ENCODE data around the gene RPS21.

Gene RPS21

DNA sequence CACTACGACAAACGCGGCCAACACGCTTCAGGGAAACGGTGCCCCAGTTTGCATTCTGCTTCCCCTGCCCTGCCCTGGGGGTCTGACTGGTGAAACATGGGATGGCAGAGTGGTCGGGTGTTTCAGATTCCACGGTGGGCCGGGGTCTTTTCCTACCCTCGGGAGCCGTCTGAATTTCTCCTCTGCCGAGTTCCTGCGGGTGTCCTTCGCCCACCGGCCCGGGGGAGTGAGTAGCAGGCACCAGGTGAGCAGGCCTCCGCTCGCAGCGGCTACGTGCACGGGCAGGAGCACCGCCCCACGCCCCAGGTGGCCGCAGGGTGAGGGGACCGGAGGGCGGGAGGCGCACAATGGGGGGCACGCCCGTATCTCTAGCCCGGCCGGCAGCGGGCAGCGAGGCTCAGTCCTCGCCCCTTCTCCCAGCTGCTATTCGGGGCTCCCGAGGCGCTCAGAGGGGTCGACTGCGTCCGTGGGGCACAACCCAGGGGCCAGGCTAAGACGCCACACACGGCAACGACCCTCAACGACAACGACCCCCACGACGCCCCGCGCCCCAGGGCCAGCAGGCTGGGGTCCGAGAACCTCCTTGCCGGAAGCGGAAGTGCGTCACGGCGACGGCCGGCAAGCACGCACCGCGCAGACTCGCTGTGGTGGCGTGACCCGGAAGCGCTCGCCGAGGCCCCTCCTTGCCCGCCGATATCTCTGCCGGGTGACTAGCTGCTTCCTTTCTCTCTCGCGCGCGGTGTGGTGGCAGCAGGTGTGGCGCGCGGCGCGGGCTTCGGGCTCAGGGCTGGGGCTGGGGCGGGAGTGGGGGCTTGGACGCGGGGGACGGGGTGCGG lies at the start of gene RPS21:
Gene RPS21, plus strand, starts transcription at position 721 of the 836 bp plus-strand sequence. CDS start 236 bp downstream, outside the sequence.
- peak; percentile 97 for DNase-seq

DNA sequence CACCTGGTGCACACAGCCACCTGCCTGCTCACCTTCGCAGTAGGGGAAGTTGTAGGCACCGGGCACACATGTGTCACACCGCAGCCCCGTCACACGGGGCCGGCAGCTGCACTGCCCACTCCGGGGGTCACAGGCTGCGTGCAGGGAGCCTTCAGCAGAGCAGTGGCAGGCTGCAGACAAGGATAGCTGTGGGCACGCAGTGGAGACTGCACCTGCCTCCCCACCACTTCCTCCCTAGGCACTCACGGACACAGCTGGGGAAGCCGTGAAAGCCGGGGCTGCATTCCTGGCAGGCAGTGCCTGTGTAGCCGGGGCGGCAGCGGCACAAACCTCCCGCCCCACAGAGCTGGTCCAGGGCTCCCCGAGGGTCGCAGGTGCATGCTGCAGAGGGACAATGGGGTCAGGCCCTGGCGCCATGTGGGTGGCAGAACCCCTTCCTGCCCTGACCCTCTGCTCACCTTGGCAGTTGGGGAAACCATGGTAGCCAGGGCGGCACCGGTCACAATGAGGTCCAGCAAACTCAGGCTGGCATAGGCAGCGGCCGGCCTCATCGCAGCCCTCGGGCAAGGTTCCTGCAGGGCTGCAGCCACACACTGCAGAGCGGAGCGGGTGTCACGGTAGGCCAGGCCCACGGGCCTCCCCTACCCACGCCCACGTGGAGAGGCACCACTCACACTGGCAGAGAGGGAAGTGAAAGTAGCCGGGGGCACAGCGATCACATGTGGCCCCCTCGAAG lies 49.2 kb upstream of the RPS21 start:
- DNase-seq, result no peak

DNA sequence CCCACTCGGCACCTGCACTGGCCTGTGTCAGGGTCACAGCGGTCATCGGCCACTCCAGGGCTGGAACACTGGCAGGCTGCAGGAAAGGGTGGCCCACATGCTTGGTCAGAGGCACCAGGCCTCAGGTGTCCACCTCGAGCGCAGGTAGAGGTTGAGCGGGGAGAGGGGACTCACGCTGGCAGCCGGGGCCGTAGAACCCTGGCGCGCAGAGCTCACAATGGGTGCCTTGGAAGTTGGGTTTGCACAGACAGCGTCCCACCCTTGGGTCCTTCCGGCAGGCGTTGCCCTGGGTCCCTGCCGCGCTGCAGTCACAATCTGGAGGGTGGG lies 48.6 kb upstream of the RPS21 start:
- DNase-seq, result no peak

DNA sequence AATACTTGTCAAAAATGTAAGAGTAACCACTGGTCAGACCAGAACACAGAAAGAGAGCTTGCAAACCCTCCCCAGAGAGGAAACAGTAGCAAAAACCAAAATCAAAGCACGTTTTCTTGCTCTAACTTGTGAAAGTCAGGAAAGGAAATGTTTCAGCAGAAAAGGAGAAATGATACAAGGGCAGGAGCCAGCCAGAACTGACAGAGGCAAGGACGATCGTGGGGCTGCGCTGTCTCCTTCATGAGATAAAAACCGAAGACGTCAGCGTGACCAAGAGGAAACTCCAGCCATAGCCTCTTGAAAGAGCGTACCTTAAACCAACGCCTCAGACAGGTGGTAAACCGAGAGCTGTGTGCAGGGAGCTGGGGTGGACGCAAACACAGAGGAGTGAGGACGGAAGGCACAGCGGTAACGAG lies 47.2 kb upstream of the RPS21 start:
- no peak for DNase-seq

DNA sequence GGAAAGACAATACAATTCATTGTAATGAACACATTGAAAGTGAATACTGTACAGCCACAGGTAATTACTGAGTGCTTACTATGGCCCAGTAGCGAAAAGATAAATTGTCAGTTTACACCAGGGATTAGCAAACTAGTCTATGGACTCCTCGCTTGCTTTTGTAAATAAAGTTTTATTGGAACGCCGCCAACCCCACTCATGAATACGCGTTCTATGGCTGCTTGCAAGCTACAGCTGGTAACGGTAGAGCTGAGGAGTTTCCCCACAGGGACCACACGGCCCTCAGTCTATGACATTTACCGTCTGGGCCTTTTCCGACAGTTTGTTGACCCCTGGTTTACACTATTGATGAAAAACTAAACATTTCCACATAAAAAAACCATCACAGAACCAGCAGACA lies 44.0 kb upstream of the RPS21 start:
- DNase-seq, result no peak

DNA sequence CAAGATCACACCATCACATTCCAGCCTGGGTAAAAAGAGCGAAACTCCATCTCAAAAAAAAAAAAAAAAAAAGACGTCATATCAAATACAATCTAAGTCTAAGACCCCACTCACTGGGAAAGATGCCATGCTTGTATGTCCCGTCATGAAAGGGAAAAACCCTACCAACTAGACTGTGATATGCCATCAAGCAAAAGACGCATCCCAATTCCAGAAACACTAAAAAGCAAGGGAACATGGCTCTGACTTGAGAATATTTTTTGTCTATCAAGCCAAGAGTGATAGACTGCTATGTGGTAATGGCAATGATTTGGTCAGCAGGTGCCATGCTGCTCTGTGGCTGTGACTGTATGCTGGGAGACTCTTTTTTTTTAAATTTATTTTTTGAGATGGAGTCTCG lies 42.8 kb upstream of the RPS21 start:
- no peak for DNase-seq

DNA sequence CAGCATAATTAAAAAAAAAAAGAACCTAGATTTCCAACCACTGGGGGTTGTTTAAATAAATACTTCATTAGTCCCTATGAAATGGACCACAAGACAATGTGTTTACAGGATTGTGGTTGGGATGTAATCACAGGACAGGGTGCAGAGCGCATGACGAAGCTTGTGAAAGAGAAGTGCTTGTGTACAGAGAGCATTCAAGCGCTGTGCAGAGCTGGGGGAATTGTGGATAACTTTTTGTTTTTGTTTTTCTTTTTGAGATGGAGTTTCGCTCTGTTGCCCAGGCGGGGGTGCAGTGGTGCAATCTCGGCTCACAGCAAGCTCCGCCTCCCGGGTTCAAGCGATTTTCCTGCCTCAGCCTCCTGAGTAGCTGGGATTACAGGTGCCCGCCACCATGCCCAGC lies 42.1 kb upstream of the RPS21 start:
- DNase-seq, result no peak

DNA sequence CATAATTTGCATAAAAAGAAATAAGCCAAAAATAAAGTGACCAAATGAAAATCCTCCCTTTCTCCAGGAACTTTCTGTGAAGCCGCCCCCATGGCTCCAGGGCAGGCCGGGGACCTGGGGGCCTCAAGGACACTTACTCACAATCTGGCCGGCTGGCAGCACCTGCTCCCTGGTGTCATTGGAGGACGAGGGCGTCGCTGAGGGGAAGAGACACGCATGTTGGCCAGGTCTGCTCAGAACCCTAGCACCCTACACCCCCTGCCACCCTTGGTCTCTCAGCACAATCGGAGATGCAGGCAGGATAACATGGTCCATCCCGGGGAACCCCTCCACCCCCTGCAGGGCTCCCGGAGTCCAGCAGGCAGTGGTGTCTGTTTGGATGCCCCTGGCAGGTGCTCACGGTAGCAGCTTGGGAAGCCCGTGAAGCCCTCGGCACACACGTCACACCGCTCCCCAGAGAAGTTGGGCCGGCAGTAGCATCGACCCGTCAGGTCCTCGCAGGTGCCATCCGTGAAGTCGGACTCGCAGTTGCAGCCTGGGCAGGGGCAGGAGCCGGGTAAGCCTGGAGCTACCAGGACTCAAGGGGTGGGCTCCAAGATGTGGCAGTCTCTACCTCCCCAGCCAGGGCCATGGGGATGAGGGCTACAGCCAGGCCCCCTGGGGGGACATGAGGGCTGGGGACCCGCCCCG lies 41.1 kb upstream of the RPS21 start:
- no peak for DNase-seq

DNA sequence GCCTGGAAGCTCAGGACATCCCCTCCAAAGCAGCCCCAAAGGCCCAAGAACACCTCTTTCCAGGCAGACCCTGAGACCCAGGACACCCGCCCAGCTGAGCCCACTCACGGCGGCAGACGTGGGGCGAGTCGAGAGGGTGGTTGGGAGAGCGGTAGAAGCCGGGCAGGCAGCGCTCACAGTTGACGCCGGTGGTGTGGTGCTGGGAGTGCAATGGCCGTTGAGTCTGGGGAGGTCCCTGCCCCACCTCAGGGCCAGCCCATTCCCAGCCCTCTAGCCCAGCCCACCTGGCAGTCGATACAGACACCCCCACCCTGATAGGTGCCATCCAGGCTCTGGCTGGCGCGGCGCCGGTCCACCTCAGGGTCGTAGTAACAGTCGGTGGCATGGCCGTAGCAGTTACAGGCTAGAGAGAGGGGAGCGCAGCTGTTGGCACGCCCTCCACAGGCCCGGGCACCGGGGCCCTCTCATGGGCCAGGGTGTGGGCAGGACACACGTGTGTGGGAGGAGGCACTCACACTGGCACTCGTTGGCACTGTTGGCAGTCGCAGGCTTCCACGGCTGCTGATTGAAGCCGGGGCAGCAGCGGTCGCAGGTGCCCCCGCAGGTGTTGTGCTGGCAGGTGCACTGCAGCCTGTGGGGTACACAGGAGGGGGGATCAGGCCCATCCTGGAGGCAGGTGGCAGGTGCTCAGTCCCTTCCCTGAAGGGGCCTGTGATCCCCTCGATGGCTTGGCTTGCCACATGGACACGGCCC lies 40.3 kb upstream of the RPS21 start:
- no peak for DNase-seq

DNA sequence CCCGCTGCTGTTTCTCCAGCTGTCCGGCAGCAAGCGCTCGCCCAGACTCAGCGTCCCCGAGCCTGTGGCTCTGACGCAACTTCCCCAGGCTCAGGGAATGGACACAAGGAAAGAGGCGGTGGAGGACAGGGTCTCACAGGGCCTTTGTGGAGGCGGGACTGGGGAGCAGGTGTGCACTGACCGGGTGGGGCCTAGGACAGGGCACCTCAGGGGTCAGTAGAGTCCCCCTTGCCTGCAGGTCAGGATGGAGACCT lies 39.8 kb upstream of the RPS21 start:
- no peak for DNase-seq

DNA sequence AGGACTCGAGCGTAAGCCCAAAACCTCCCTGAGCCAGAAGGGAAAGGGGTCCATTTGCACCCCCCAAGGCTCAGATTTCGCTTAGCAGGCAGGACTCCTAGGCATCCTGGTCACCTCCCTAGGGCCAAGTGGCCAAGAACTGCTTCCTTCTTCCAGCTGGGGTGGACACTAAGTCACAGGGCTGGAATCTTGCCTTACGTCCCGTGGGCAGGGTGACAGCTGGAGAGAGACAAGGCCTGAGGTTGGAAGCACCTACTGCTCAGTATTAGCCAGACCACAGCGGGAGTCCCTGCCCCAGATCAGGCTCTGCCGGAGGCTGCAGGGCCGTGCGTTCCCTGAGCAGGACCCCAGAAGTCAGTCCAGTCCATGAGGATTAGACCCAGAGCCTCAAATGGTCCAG lies 39.5 kb upstream of the RPS21 start:
- no peak for DNase-seq

DNA sequence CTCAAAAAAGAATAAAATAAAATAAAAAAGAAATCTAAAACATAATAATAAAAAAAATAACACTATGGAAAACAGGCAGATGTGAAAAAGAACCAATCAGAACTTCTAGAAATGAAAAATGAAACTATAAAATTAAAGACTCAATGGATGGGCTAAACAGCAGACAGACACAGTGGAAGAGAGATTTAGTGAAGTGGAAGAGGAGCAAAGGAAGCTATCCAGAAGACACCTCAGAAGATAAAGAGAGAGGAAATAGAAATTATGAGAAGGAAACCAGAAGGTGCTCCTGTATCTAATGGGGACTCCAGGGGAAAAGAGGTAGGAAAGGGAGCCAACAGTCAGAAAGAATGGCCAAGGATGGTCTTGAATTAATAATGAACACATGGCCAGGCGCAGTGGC lies 38.3 kb upstream of the RPS21 start:
- no peak for DNase-seq

DNA sequence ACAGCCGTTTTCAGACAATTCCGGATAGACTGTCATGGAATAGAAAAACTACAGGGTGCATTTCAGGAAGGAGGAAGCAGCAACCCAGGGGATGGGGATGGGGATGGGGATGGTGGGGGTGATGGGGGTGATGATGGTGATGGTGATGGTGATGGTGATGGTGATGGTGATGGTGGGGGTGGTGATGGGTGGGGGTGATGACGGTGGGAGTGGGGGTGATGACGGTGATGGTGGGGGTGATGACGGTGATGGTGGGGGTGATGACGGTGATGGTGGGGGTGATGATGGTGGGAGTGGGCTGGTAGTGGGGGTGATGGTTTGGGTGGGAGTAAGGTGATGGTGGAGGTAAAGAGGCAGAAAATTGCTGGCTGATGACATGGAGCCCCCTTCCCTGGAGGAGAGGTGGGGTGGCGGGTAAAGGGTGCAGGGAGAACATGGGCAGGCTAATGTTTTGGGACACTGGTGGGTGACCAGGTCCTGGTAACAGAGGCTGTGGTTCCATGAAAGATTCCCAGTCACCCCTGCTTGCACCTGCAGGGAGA lies 37.3 kb upstream of the RPS21 start:
- no peak for DNase-seq

DNA sequence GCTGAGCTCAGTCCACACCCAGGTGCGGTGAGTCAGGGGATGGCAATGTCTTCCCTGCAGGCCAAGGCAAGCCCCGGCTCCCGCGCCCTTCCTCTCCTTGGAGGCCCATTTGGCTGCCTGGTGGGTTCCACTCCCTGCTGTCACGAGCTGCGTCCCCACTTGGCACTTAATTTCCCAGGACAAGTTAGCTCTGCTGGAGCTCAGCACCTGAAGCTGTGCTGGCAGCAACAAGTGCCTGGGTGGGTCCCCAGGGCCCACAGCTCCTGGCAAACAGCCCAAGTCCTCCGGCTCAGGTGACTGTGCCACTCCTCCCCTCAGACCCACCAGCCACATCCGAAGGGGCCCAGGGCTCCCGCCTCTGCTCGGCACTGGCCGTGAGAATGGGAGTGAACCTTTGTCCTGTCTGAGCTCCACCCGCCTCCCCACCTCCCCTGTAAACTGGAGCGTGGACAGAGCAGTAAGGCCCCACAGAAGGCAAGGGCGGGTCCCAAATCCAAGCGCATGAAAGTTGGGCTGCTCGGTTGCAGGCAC lies 36.7 kb upstream of the RPS21 start:
- DNase-seq, result peak; percentile 81

DNA sequence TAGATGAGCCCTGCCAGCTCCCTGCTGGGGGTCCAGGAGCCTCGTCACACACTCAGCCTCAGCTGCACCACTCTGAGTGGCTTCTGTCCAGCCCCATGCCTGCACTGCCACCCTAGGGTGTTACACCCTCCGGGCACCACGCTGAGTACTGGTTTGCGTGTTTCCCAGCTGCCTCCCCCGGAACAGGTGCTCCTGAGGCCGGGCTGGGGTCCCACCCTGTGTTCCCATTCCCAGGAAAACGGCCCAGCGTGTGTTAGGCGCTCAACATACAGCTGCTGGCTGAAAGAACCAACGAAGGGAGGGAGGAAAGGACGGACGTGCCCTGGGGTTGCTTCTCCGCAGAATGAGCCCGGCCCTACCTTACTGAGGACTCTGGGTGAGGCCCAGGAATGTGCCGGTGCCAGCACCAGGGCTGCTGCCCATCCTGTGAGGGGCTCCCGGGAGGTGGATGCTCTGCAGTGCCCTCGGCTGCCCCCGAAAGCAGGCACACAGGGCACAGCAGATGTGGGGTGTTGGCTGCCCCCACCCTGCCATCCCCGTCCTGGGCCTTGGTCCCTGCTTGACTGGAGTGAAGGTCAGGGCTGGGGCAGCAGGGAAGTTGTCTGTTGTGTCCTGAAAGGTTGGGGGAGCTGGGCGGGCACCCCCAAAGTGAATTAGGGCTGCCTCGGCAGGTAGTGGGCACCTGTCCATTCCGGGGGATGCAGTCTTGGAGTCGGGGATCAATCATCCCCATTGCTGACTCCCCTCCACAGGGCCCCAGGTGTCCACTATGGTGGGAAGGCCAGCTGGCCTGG lies 36.1 kb upstream of the RPS21 start:
- no peak for DNase-seq

DNA sequence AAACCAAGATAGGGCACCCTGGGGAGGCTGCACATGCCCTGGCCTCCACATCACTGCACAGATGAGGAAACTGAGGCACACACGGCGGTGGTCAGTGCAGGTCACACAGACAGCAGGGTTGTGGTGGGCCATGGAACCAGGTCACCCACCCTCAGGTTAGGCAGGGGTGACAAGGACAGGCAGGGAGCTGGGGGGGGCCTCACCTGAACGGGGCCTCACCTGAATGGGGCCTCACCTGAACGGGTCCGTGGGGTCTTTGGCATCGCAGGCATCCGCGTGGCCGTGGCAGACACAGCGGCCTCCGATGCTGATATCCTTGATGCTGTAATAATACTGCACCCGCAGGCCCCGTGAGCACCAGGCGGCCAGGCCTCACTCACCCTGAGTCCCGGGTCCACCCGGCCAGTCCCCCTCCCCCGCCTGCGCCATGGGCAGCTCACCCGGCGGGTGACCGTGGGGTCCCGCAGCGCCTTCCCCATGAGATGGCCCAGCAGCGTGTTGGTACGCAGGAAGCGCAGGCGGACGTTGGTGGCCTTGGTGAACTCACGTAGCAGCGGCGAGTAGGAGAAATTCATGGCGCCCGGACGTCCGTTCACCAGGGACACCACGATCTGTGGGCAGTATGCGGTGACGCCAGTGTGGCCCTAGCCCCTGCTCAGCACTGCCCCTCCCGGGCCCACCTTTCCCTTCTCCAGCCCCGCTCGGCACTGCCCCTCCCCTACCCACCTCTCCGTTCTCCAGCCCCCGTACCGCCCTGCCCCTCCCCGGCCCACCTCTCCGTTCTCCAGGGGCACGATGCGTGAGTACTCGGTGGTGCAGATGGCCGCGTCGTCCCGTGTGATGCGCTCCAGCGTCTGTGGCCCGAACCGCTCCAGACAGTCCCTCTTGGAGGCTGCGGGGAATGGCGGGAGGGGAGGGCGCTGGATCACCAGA lies 35.2 kb upstream of the RPS21 start:
- DNase-seq, result no peak

DNA sequence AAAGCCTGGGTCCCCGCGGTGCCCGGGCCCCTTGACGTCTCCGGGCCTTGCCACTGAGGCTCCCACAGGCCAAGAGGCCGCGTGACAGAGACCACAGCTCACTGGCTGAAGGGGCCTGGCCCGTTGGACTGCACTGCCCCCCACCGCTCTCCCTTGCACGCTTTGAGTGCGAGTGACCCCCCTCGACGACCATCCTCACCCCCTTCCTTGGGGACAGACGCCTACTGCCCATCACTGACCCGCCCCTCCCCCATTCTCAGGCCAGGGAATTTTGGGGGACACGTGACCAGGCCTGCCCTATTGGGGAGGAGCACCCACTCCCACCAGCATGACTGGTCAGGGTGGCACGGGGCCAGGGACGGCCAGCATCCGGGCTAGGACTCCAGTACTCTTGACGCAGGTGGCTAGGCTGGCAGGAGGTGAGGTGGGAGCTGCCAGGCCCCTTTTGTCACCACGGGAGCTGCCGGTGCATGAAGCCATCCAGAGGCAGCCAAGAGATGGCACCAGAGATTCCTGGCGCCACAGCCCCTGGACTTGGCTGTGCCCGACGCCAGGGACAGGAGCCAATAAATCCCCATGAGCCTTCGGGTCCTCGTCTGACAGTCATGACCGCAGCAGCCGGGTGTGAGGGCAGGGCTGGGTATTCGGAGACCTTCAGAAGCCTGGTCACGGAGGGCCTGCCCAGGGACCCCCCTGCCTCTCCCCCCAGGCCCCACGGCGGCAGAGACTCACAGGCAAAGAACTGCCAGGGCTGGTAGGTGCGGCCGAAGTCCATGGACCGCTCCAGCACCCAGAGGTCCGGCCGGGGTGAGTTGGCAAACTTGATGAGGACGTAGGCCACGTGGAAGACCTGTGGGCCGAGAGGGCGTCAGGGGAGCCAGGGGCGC lies 34.3 kb upstream of the RPS21 start:
- DNase-seq, result no peak

DNA sequence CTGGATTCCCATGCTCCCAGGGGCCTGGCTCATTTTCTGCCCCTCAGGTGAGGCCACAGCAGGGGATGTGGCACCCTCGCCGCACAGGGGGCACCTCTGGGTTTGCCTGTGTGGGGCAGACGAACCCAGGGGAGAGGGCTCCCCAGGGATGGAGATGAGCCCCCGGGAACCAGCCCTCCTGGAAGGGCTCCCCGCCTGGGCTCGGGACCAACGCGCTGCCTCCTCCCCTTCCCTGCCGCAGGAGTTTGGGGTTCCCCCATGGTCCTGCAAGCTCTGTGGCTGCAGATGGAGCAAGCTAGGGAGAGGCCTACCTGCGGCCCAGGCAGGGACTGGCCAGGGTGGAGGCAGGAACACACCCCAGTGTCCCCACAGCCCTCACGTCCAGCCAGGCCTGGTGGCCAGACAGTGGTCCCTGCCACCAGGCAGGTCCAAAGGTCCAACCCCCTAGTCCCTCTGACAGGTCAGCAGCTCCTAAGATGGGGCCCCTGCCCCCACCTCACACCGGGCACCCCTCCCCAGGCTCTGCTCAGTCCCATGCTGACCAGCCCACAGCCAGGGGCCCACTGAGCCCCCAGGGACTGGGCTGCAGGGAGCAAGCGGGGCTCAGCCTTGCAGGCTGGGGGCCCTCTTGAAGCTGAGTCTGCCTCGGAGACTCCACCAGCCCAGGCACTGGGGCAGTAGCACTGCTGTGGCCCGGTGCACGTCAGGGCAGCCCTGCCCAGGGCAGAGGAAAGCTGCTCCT lies 33.4 kb upstream of the RPS21 start:
- no peak for DNase-seq

Data from NCI-H2171 (cell line).